GM12875 (cell line): ENCODE measurements around the gene SOST.

ENCODE experiments used
- H3K4me3 ChIP-seq: one replicate; pipeline ENCODE4 v1.5.1; 2011; ENCODE audit warnings: low read depth, low read length, control low read depth
- TF ChIP-seq, protein P1 (sequence below): IDR thresholded peaks from 2 replicates; pipeline ENCODE4 v1.5.1; 2011; ENCODE audit warnings: low read depth, mild to moderate bottlenecking, control low read depth, inconsistent platforms, low read length, moderate library complexity, borderline replicate concordance; ENCODE audit not compliant: insufficient read depth

SOST gene

DNA sequence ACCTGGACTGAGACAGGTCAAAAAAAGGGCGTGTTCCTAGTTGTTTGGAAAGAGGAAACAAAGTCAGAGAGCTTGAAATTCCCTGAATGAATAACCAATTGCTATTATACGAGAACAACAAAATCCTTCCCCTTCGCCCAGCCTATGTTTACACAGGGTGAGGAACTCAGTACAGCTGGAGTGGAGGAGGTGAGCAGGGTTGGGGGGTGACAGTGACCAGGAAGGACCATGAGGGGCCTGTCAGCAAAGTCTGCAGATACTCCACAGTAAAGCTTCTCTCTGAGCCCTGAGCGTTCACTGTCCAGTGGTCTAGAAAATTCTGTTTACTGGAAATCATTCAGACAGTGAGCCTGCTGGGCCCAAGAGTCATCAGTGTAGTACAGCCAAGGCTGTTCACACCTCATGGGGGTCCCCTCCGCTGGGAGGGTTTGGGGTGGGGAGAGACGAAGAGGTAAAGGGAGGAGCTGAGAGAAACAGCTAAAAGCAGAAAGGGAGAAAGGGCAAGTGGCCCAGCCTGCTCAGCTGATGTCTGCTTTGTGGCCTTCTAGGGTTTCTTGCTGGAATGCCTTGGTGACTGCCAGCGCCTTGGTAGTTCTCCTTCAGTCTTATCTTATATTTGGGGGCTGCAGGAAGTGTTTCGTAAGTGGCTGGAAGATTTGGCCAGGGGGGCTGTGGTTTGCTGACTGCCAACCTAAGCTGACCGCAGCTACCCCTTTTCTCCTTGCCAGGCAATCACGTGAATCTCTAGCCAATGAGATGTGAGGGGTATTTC lies 14.5 kb upstream of the SOST start:
- H3K4me3 ChIP-seq = no peak overlapping the region
- TF ChIP-seq, protein P1, sequence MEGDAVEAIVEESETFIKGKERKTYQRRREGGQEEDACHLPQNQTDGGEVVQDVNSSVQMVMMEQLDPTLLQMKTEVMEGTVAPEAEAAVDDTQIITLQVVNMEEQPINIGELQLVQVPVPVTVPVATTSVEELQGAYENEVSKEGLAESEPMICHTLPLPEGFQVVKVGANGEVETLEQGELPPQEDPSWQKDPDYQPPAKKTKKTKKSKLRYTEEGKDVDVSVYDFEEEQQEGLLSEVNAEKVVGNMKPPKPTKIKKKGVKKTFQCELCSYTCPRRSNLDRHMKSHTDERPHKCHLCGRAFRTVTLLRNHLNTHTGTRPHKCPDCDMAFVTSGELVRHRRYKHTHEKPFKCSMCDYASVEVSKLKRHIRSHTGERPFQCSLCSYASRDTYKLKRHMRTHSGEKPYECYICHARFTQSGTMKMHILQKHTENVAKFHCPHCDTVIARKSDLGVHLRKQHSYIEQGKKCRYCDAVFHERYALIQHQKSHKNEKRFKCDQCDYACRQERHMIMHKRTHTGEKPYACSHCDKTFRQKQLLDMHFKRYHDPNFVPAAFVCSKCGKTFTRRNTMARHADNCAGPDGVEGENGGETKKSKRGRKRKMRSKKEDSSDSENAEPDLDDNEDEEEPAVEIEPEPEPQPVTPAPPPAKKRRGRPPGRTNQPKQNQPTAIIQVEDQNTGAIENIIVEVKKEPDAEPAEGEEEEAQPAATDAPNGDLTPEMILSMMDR = no peak

DNA sequence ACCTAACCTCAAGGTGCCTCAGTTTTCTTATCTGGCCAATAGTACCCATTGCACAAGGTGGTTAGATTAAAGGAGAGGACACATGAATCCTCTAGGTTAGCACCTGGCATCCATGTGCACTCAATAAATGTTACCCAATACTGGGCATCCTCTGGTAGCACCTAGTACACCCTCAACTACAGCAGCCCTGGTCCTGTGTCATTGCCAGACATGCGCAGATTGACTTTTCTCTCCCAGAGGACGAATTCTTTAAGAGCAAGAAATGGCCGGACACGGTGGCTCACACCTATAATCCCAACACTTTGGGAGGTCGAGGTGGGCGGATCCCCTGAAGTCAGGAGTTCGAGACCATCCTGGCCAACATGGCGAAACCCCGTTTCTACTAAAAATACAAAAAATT lies 12.9 kb upstream of the SOST start:
- H3K4me3 ChIP-seq = no peak overlapping the region
- TF ChIP-seq, protein P1 = no peak

DNA sequence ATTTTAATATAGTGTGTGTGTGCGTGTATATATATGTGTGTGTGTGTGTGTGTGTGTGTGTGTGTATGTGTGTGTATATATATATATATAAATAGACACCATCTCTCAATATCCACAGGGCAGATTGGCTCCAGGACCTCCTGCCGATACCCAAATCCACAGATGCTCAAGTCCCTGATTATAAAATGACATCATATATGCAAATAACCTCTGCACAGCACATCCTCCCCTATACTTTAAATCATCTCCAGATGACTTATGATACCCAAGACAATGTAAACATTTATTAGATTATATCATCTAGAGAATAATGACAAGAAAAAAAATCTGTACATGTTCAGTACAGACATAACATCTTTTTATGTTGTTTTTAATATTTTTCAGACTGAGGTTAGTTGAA lies 12.4 kb upstream of the SOST start:
- TF ChIP-seq, protein P1 = no peak
- H3K4me3 ChIP-seq = no peak overlapping the region

DNA sequence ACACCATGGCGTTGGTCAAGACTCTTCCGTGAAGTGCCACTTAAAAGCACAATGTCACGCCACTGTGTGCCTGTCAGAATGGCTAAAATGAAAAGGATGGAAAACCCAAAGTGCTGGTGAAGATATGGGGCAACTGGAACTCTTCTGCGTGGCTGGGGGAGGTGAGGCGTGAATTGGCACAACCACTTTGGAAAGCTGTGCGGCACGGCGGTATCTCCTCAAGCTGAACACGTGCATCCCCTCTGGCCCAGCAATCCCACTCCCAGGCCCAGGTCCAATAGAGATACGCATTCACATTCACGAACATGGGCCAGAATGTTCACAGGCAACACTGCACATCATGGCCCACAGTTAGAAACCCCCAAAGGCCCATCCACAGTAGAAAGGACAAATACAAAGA lies 11.3 kb upstream of the SOST start:
- TF ChIP-seq, protein P1 = no peak
- no peak overlapping the region for H3K4me3 ChIP-seq

DNA sequence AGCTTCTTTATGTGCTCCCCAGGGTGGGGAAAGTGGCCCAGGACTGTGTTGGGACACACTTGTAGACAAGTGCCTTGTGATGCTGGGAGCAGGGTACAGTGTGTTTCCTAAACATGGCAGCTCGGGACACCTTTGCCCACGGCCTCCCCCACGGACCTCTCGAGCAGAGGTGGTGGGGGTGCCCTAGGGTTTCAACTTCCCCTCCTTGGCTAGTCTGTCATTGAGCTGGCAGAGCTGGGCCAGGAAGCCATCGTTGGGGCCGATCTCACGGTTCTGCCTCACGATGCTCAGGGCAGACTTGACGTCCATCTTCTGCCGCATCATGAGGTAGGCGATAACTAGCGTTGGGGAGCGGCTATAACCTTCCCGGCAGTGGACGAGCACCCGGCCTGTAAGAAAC lies 10.8 kb upstream of the SOST start:
- TF ChIP-seq, protein P1 = no peak
- H3K4me3 ChIP-seq = no peak overlapping the region

DNA sequence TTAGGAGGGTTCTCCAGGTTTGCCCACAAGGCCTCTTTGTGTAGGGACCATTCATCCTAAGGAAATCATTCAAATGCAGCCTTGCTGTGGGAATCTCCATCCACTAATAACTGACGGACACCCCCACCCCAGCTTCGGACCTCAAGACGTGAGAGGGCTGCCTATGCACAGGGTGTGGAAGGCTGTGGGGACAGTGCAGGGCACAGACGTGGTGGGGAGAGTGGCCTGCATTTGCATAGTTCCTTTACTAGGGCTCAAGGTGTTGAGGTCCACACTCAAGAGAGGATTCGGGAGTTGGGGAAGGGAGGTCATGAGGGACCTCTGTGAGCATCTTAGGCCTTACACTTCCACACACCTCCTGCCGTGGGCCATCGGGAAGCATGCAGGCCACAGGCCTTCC lies 10.4 kb upstream of the SOST start:
- no peak overlapping the region for H3K4me3 ChIP-seq
- TF ChIP-seq, protein P1 = no peak

DNA sequence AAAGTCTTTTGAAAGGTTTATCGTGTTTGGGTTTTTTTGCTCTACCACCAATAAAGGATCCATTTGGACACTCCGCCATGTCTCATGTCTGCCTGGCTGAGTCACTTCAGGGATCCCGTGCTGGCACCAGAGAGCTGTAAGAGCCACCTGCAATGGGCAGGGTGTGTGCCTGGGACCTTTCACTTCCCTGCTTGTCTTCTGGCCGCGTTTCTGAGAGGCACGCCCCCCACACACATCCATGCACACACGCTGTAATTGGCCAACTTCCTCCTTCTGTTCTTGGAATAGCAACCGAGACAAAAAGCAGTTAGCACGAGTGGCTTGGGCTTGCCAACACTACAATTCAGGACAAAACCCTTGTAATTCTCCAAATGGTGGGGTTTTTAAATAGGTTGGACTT lies 9.8 kb upstream of the SOST start:
- H3K4me3 ChIP-seq = no peak overlapping the region
- TF ChIP-seq, protein P1 = no peak
